Measurements from ENCODE around the gene DLG3.
"Not testable (repeated sequence)": the region's sequence is repeated elsewhere in the genome, so short reads cannot be mapped to it uniquely, and the experiment has no call there.

Gene DLG3

GRCh38 chrX:70476934-70477733 lies 32.5 kb downstream of the DLG3 start:
- DNase-seq (ENCODE audit: low read depth) = no peak

GRCh38 chrX:70477734-70478075 lies 33.1 kb downstream of the DLG3 start:
- no peak for DNase-seq (ENCODE audit: low read depth)

- no peak for DNase-seq (ENCODE audit: low read depth)
Observed at GRCh38 chrX:70478526-70479245, 34.1 kb downstream of the DLG3 start.

- DNase-seq (ENCODE audit: low read depth) = peak; percentile 51
Observed at GRCh38 chrX:70479247-70479921, 34.7 kb downstream of the DLG3 start.

- DNase-seq (ENCODE audit: low read depth) = no peak
Observed at GRCh38 chrX:70479922-70480659, 35.5 kb downstream of the DLG3 start.

GRCh38 chrX:70480660-70481018 lies 36.0 kb downstream of the DLG3 start:
- no peak for DNase-seq (ENCODE audit: low read depth)

- DNase-seq (ENCODE audit: low read depth) = no peak
Observed at GRCh38 chrX:70481471-70482270, 37.0 kb downstream of the DLG3 start.

- no peak for DNase-seq (ENCODE audit: low read depth)
Observed at GRCh38 chrX:70482300-70482699, 37.7 kb downstream of the DLG3 start.

GRCh38 chrX:70485466-70485865 lies 40.8 kb downstream of the DLG3 start:
- DNase-seq (ENCODE audit: low read depth) = no peak

GRCh38 chrX:70488856-70489255 lies 44.2 kb downstream of the DLG3 start:
- no peak for DNase-seq (ENCODE audit: low read depth)

- no peak for DNase-seq (ENCODE audit: low read depth)
Observed at GRCh38 chrX:70494441-70494840, 49.8 kb downstream of the DLG3 start.

- no peak for DNase-seq (ENCODE audit: low read depth)
Observed at GRCh38 chrX:70496491-70496890, 51.9 kb downstream of the DLG3 start.

GRCh38 chrX:70497026-70497425 lies 52.4 kb downstream of the DLG3 start:
- DNase-seq (ENCODE audit: low read depth) = no peak

- DNase-seq (ENCODE audit: low read depth) = no peak
Observed at GRCh38 chrX:70498129-70498528, 53.5 kb downstream of the DLG3 start.

- no peak for DNase-seq (ENCODE audit: low read depth)
Observed at GRCh38 chrX:70500826-70501225, 56.2 kb downstream of the DLG3 start.

GRCh38 chrX:70504772-70505450 lies 60.3 kb downstream of the DLG3 start:
- DNase-seq (ENCODE audit: low read depth) = no peak

- DNase-seq (ENCODE audit: low read depth) = no peak
Observed at GRCh38 chrX:70505451-70505841, 60.8 kb downstream of the DLG3 start.

- no peak for DNase-seq (ENCODE audit: low read depth)
Observed at GRCh38 chrX:70508296-70508911, 63.8 kb downstream of the DLG3 start.

GRCh38 chrX:70509078-70509477 lies 64.4 kb downstream of the DLG3 start:
- no peak for DNase-seq (ENCODE audit: low read depth)

GRCh38 chrX:70515270-70515669 lies 70.6 kb downstream of the DLG3 start:
- not testable (repeated sequence) for DNase-seq (ENCODE audit: low read depth)

GRCh38 chrX:70515692-70516091 lies 71.1 kb downstream of the DLG3 start:
- DNase-seq (ENCODE audit: low read depth) = not testable (repeated sequence)
